Measurements from ENCODE around the gene PHACTR1.
"Not testable (repeated sequence)": the region's sequence is repeated elsewhere in the genome, so short reads cannot be mapped to it uniquely, and the experiment has no call there.

PHACTR1 gene

DNA sequence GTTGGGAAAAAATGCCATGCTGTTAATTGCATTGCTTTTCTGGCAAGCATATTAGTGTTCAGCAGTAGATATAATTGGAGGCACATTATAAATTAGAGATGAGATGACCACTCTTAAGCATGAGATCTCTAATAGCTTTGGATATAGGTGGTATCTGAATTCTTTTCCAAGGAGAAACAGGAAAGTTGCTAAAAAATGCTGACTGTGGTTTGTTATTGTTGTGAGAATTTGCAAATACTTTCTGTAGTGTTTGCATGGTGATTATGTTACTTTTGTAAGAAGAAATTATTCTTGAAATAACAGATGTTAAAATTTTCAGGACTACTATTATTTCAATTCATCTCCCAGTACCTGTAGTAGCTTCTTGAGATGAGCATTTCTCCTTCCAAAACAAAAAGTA, 386.6 kb downstream of the PHACTR1 start:
- no peak for DNase-seq (ENCODE audit: low read depth in 2 of 2)

DNA sequence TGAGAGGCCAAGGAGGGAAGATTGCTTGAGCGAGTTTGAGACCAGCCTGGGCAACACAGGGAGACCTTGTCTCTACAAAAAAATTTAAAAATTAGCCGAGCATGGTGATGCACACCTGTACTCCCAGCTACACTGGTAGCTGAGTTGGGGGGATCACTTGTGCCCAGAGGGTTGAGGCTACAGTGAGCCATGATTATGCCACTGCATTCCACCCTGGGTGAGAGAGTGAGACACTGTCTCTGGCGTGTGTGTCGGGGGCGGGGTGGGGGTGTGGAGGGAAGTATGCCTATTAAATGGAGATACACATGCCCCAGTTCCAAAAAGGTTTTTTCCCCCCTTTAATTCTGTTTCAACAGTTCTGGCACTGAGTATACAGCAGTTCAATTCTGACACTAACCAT, 388.6 kb downstream of the PHACTR1 start:
- no peak for DNase-seq (ENCODE audit: low read depth in 2 of 2)

DNA sequence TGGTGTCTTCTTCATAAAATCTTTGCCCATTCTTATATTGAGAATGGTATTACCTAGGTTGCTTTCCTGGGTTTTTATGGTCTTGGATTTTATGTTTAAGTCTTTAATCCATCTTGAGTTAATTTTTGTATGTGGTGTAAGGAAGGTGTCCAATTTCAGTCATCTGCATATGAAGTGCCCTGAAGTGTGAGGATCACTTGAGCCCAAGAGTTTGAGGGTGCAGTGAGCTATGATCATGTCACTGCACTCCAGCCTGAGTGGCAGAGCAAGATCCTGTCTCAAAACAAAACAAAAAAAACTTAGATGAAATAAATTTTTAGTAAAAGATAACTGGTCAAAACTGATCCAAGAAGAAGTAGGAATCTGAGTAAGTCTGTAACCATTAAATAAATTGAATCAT, 396.4 kb downstream of the PHACTR1 start:
- DNase-seq (ENCODE audit: low read depth in 2 of 2): no peak

DNA sequence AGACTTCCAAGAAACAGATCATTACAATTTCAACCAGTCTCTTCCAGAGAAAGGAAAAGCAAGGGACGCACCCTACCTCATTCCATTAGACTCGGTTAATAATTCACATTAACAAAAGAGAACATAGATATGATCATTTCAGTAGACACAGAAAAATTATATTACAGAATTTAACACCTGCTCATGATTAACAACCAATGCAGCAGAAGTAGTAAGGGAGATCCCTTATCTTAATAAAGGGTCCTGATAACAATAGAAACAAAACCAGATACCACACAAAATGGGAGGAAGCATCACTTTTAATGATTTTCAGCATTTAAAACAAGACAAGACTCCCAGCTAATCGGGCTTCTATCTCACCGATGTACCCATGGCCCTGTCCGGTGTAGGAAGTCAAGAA, 396.8 kb downstream of the PHACTR1 start:
- DNase-seq (ENCODE audit: low read depth in 2 of 2): no peak

DNA sequence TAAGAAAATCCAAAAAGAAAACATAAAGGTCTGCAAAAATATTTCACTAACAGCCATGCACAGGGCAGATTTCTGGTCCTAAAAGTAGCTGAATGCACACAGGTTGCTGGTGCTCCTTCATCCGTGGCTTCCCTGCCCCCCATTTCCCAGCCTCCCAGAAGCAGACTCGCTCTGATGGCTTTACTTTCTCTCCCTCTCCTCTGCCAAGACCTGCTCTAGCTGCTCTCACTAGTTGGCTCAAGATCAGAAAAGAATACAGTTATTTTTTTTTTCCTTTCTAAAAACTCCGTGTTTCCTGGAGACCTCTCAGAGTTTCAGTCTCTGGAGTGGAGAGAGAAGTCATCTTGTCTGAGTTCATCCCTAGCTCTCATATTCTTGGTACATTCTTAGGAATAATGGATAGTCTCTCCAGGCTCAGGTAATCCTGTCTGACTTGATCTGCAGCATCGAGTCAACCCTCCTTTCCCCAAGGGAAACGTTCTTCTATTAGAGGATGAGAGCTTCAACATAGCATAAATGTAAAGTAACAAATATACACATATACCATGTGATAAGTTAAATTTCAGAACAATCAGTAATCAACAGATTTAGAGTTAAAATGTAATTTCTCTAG, 397.5 kb downstream of the PHACTR1 start:
- no peak for DNase-seq (ENCODE audit: low read depth in 2 of 2)

DNA sequence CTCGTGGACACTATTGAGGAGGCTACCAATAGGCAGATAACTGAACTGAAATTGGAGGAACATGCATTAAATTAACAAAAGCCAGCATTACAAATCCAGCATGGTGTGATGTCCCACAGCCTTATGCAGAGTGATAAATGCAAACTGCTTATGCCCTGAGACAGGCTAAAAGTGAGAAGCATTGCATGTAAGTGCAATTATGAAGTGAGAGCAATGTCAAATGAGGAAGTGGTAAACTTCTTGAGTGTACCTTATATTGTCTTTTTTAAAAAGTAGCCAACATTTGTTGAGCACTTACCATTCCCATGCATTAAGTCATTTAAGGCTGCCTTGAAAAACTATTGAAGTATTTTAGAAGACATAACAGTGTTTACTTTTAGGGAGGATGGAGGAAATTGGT, 399.6 kb downstream of the PHACTR1 start:
- DNase-seq (ENCODE audit: low read depth in 2 of 2): no peak

DNA sequence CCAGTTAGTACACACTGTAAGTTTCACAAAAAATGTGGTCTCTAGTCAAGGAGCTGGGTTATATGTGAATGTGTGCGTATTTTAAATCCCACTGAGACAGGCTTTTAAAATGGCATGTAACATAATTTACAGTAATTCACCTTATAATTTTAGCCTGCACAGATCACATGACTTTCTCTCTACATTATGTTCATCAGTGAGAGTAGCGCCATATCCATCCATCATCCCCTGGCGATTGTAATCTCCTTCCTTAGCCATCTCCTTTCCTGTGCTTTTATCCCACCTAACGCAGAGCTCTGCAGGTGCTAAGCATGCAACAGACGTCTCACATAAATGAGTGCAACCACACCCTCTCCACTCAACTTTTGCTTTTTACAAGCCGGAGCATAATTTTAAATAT, 401.0 kb downstream of the PHACTR1 start:
- DNase-seq (ENCODE audit: low read depth in 2 of 2): no peak

DNA sequence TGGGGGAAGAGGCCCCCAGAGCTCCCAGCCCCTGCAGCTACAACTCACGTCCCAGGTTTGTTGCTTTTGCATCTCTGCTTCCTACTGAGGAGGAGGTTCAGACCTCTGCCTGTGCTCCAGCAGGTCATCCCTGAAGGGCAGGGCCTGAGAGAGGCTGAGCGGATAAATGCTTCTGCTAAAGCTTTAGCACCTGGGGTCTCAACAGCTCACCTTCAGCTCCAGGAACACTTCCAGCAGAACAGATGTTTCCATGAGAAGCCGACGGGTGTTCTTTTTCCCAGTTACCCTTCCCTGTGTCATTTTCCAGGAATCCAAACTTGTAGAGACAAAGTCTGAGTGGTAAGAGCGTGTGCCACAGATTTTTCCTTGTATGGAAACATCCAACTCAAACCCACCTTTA, 403.0 kb downstream of the PHACTR1 start:
- DNase-seq (ENCODE audit: low read depth in 2 of 2): no peak

DNA sequence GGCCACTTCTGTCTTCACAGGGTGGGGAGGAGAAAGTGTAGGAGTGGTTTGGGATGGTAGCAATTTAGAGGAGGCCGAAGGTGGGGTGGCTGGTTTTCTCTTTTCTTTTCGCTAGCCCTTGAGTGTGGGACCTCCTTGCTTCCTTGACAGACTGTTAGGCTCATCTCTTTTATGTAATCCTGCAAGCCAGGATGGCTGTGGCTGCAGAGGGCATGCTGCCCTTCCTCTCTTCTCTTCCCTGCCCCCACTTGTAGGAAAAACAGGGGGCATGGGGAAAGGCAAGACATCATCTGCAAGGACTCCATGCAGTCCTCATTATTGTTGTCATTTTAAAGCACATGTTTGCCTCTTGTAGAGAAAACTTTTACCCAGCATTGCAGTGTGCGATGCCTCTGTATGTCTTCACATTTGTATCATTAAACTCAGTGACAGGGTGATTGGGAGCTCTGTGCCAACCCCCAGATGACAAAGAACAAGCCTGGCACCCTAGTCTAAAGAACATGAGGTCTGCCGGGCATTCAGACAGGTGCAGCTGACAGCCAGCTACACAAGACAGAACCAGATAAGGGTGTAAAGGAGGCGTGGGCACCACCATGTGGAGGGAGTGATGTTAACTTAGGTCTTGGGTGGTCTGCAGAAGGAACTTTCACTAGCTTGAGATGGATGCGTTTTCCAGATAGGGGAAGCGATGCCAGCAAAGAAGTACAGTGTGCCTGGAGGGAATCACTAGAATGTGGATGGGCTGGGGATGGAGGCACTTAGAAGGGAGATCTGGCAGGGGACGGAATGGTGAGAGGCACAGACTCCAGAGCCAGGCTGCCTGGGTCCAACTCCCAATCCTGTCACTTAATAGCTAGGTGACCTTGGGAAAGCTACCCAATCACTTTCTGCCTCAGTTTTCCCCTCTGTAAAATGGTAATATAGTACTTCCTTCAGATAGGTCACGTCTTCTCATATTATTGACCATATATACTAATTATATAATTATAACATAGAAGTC, 404.2 kb downstream of the PHACTR1 start:
- DNase-seq (ENCODE audit: low read depth in 2 of 2): no peak

DNA sequence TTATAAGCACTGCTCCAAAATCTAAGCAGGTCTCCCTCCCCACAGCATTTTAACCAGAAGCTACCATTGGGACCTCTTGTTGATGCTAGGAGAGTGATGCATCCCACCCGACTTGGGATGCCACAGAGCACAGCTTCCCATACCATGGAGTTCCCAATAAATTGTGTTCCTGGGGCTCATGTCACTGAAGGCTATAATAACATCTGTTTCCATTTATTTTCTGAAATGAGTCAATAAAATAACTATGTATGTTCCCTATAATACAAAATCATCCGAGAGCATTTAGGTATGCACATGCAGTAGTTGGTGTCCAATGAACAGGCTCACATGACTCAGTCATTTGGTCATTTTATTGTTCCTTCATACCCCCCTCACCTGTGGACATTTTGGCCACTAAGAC, 407.6 kb downstream of the PHACTR1 start:
- DNase-seq (ENCODE audit: low read depth in 2 of 2): no peak

DNA sequence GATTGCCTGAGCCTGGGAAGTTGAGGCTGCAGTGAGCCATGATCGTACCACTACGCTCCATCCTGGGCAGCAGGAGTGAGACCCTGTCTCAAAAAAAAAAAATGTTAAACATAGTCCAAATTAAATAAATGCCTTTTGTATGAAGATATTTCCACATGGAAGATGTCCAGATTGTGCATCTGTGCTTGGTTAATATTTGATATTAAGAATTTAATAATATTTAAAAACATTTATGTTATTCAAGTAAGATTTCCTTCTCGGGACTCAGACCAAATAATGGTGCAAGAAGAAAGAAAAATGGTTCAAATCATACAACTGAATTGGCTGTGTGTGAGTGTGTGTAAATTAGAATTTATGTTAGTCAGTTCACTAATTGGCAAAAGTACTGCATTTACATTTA, 409.3 kb downstream of the PHACTR1 start:
- no peak for DNase-seq (ENCODE audit: low read depth in 2 of 2)

DNA sequence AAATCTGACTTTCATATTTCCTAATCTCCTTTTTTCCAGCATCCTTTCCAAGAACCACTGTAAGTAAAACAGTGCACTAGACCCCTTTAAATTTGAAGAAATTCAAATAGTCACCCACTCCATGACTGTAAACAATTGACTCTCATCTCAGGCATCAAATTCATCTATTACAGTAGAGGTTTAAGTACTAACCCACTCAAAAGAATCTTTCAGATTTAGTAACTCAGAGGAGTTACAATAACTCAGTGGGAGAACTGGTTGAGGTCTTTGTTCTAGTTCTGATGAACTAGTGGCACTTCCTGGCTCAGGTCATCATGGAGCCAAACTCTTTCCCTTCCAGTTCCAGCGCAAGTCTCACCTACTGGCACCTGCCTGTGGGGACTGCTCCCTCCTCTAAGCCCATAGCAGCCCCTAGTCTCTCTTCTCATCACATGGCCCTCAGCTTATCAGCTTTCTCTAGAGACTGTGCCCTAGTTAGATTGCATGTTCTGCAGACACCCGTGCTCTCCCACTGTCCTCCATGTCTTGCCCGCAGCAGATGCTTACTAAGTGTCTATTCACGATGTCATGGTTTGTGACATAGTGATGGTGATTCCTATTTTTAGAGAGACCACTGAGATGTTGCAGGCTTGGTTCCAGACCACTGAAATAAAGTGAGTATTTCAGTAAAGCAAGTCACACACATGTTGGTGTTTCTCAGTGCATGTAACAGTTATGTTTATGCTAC, 415.5 kb downstream of the PHACTR1 start:
- DNase-seq (ENCODE audit: low read depth in 2 of 2): no peak

DNA sequence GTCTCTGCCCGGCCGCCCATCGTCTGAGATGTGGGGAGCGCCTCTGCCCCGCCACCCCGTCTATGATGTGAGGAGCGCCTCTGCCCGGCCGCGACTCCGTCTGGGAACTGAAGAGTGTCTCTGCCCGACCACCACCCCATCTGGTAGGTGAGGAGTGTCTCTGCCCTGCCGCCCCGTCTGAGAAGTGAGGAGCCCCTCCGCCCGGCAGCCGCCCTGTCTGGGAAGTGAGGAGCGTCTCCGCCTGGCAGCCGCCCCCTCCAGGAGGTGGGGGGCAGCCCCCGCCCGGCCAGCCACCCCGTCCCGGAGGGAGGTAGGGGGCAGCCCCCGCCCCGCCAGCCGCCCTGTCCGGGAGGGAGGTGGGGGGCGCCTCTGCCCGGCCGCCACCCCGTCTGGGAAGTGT, 417.3 kb downstream of the PHACTR1 start:
- not testable (repeated sequence) for DNase-seq (ENCODE audit: low read depth in 2 of 2)

DNA sequence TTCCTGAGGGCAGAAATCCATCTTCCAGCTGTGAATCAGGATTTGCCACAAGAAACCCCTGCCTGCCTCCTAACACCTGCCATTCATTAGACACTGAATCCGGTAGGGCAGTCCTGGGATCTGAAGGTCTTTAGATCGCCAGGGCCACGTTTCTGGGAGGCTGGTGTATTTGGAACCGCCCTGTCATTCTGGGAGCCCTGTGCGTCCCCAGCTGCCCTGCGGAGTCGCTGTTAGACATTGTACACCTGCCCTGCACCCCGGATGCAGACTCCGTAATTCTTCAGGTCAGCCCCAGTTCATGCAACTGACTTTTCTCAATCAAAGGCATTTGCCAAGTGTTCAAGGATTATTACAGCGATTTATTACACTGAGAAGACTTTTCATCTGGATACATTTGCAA, 418.6 kb downstream of the PHACTR1 start:
- DNase-seq (ENCODE audit: low read depth in 2 of 2): no peak

DNA sequence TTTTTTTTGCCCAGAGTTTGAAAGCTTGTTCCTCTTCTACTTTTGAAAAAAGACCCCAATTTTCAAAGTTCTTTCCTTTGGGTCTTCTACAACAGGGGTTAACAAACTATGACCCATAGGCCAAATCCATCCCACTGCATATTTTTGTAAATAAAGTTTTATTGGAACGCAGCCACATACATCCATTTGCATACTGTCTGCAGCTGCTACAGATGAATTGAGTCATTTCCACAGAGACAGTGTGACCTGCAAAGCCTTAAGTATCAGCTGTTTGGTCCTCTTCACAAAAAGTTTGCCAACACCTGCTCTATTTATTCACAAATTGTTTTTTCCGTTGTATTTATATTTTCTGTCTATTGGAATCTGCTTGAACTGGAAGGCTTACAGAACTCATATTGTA, 422.6 kb downstream of the PHACTR1 start:
- no peak for DNase-seq (ENCODE audit: low read depth in 2 of 2)

DNA sequence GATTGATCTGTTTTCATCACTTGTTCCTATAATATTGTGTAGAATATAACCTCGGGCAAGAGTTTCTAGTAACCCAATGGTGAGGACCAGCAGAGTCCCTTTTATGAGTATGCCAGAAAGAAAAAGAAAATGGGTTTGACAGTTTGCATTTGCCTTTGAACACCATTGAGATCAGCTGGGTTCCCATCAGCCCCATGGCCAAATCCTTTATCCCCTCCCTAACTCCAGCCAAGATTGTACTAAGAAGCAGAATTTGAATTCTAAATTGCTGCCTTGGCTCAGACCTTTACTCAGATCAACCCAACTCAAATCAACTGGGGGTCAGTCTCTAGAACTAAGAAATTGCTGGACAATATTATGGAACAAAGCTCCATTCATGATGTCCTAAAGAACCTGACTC, 424.4 kb downstream of the PHACTR1 start:
- no peak for DNase-seq (ENCODE audit: low read depth in 2 of 2)

DNA sequence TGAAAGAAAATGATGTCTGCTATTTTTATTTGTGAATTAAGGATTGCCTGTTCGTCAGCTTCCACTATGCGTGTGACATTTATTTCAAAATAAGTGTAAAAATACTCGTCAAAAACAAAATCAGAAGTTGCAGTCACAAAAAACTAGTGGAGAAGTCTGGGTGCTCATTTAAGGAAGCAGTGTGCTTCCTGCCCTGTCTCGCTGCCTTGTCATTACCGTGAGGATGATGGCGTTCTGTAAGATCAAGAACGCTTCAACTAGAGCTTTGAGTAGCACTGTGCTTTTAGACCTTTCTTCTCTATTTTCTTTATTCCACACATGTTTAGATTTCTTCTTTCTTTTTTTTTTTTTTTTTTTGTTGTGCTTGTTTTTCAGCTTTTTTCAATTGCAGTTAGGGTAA, 424.8 kb downstream of the PHACTR1 start:
- DNase-seq (ENCODE audit: low read depth in 2 of 2): no peak

DNA sequence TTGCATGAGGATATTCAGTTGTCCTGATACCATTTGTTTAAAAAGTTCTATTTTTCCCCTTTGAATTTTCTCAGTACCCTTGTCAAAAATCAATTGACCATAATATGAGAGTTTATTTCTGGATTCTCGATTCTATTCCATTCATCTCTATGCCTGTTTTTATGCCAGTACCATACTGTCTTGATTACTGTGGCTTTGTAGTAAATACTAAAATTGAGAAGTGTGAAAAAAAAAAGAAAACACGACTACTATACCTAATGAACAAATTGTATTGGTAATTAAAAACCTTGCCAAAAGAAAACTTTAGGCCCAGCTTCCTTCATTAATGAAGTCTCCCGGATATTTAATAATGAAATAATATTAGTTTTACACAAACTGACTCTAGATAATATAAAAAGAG, 426.0 kb downstream of the PHACTR1 start:
- DNase-seq (ENCODE audit: low read depth in 2 of 2): no peak

DNA sequence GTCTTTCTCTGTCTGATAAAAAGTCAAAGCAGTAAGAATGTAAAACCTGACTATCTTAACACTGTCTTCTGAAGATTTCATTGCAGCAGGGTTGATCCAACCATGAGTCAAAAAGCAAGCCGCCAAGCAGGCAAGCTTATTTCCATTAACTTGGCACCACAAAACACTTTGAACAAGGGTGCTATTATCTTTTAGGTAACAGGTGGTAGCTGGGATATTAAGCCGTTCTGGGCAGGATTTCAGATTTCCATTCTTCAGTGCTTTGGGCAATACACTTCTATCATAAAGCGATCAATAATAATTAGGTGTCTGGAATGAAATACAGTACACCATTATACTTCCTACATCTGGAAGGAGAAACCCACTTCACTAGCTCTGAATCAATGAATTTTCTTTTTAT, 429.9 kb downstream of the PHACTR1 start:
- no peak for DNase-seq (ENCODE audit: low read depth in 2 of 2)

DNA sequence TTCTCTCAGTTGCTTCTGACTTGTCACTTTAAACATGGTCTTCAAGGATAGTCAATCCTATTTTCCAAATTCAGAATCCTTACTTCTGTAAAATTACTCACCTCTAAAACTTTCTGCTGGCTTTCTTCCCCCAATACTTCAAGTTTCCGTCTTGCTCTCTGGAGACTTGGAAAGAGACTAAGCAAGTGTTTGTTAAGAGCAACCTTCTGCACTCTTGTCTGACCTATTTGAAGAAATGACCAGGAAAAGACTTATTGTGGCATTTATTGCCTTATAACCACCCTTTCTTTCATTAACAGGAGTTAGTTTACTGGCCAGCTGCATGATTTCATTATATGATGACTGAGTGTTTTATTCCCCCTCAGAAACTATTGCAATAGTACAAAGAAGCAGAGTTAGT, 430.8 kb downstream of the PHACTR1 start:
- no peak for DNase-seq (ENCODE audit: low read depth in 2 of 2)

DNA sequence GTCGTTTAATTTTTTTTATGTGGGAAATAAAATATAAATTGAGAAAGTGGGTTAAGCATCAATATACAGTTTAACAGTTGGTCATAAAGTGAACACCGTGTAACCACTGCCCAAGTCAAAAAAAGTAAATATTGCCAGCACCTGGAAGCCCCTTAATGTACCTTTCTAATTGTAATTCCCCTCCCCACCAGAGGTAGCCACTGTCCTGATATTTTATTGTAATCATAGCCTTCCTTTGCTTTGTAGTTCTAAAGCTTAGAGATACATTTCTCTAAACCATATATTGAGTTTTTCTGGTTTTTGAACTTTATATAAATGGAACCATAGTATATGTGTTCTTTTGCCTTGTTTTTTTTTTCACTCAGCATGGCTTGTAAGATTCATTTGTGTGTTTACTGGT, 431.2 kb downstream of the PHACTR1 start:
- no peak for DNase-seq (ENCODE audit: low read depth in 2 of 2)

DNA sequence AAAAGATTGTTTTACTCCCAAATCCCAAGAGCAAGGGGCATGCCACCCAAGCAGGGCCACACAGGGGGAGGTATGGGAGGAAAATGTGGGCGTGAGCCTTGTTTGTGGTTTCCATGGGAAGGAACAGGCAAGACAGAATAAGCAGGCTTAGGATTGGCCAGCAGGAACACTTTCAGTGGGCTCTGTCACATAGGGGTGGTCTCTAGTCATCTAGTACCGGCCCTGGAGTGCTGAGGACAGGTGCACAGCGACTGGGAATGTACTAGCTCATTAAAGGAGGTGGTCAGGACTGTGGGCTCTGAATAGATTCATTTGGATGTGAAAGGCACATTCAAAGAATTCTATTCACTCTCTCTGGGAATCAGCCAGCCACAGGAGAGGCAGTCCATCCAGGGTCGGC, 436.2 kb downstream of the PHACTR1 start:
- DNase-seq (ENCODE audit: low read depth in 2 of 2): no peak

DNA sequence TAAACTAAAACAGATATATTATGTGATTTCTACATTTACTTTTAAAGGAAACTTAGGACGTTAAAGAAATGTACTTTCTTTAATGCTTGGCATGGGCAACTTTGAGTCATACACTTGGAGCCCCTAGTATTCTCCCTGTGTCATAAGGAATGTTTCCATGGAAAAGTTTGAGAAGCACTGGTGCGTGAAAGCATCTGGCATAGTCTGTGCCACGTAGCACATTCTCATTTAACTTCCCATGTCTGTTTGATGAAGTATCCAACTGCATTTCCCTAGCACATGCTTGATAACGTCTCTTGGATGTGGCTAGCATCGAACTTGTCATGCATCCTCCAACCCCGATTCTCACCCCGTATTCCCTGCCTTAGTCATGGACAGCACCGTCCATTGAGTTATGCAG, 439.8 kb downstream of the PHACTR1 start:
- DNase-seq (ENCODE audit: low read depth in 2 of 2): no peak
